Bronchial epithelial cell (primary cell): ENCODE data around the gene SDF2. TPM values are rescaled to one million over a fixed set of nuclear protein-coding genes. Genes with fewer than 3 reads are reported as not detected.
"Not testable (repeated sequence)": the region's sequence is repeated elsewhere in the genome, so short reads cannot be mapped to it uniquely, and the experiment has no call there.

Experiments
- DNase-seq: peaks from one replicate; pipeline ENCODE4 v3.0.0-alpha.2; 2010; ENCODE audit warnings: low read depth
- FAIRE-seq: peaks from 2 replicates; lab custom pipeline; 2011; peaks lifted over from hg19 to GRCh38; lab: Jason Lieb, UNC
- H3K27me3 ChIP-seq: 2 replicates; pipeline ENCODE4 v1.5.1; 2011; ENCODE audit warnings: low read length; ENCODE audit not compliant: control insufficient read depth, insufficient read depth
- H3K36me3 ChIP-seq: 2 replicates; pipeline ENCODE4 v1.5.1; 2011; ENCODE audit warnings: low read length; ENCODE audit not compliant: control insufficient read depth, insufficient read depth
- H3K4me3 ChIP-seq: 2 replicates; pipeline ENCODE4 v1.5.1; 2011; ENCODE audit warnings: mild to moderate bottlenecking, low read depth, low read length, control low read depth
- CTCF ChIP-seq: IDR thresholded peaks from 2 replicates; pipeline ENCODE4 v1.5.1; 2011; ENCODE audit warnings: mild to moderate bottlenecking, moderate library complexity, low read length, control low read depth, inconsistent platforms; ENCODE audit not compliant: insufficient read depth, severe bottlenecking
- total RNA-seq: library from RNA; depleted of rRNA; stranded (reverse); fragments of >200 nt; gene quantifications from 2 replicates; pipeline ENCODE4 v1.2.1, GENCODE V29; 2014

The SDF2 gene
- total RNA-seq, 1 donor from 2014 or later, result 50.8 TPM

DNA sequence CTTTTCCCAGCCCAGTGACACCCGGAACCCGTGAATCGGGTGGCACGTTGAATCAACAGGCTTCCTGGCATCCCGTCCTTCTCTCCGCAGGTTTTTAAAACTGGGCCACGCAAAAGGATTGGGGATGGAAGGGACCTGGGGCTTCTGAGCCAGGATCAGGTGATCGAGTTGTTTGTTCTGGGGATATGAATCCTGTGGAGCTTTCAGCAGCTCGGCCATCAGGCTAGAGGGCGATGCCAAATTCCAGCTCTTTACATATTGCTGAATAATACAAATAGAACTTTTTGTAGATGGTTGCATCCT, 772 bp upstream of the SDF2 start:
- H3K27me3 ChIP-seq, result no peaks in the 10 kb centered on the region
- H3K36me3 ChIP-seq, result peaks cover under 1% of the 10 kb centered on the region
- FAIRE-seq (no peak), DNase-seq (no peak)
- TF ChIP-seq CTCF, result no peak
- peak overlapping the region; percentile 84 for H3K4me3 ChIP-seq

GRCh38 chr17:28659497-28659881, 2.2 kb downstream of the SDF2 start:
- not testable (repeated sequence) for H3K36me3 ChIP-seq, DNase-seq, FAIRE-seq, H3K4me3 ChIP-seq, H3K27me3 ChIP-seq

GRCh38 chr17:28658766-28659496, 2.8 kb downstream of the SDF2 start:
- not testable (repeated sequence) for FAIRE-seq, DNase-seq, H3K4me3 ChIP-seq, H3K36me3 ChIP-seq, H3K27me3 ChIP-seq

DNA sequence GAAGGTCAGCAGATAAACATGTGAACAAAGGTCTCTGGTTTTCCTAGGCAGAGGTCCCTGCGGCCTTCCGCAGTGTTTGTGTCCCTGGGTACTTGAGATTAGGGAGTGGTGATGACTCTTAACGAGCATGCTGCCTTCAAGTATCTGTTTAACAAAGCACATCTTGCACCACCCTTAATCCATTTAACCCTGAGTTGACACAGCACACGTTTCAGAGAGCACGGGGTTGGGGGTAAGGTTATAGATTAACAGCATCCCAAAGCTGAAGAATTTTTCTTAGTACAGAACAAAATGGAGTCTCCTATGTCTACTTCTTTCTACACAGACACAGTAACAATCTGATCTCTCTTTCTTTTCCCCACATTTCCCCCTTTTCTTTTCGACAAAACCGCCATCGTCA, 3.4 kb downstream of the SDF2 start:
- not testable (repeated sequence) for FAIRE-seq, H3K36me3 ChIP-seq, DNase-seq

GRCh38 chr17:28657756-28658155, 4.0 kb downstream of the SDF2 start:
- no peak for TF ChIP-seq CTCF
- Histone ChIP-seq H3K27me3 (no peaks in the 10 kb centered on the region), H3K36me3 (peaks cover 5% of the 10 kb centered on the region), H3K4me3 (no peak overlapping the region)
- no peak for FAIRE-seq
- DNase-seq, result peak; percentile 56

More for the DNA sequence above, 3.4 kb downstream of the SDF2 start:
- H3K27me3 ChIP-seq, H3K4me3 ChIP-seq: not testable (repeated sequence)

- no peak for DNase-seq
- no peaks in the 10 kb centered on the region for H3K27me3 ChIP-seq
- no peak for TF ChIP-seq CTCF
- peaks cover 9% of the 10 kb centered on the region for H3K36me3 ChIP-seq
- no peak for FAIRE-seq
- H3K4me3 ChIP-seq, result no peak overlapping the region
These were observed 6.5 kb downstream of the SDF2 start for GRCh38 chr17:28655160-28655559.

DNA sequence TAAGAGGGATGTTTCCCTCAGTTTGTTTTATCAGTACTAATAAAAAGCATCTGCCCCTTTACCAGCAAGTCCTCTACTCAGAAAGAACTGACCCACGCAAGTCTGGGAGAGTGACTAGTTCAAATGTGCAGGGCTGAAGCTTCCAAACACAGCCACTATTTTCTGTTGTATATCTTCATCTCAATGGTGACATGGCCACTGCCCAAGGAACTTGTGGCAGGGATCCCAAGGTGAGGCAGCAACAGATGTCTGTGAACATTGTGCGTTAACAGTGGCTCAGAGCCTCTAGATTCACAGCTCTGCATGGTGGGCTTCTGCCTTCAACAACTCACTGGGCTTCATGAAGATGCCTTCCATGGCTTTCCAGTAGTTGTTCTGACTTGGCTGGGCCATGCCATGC, 13.0 kb downstream of the SDF2 start:
- Histone ChIP-seq H3K36me3 (peaks cover 10% of the 10 kb centered on the region), H3K27me3 (no peaks in the 10 kb centered on the region), H3K4me3 (no peak overlapping the region)
- FAIRE-seq (no peak), DNase-seq (no peak)
- no peak for TF ChIP-seq CTCF
